Keratinocyte (primary cell): ENCODE data around the gene HERPUD1. TPM values are rescaled to one million over a fixed set of nuclear protein-coding genes. Genes with fewer than 3 reads are reported as not detected.
"Not testable (repeated sequence)": the region's sequence is repeated elsewhere in the genome, so short reads cannot be mapped to it uniquely, and the experiment has no call there.

Source experiments
- DNase-seq: peaks from one replicate; pipeline ENCODE4 v3.0.0-alpha.2; 2011; ENCODE audit warnings: low read depth, missing footprints, low spot score
- FAIRE-seq: peaks from 2 replicates; lab custom pipeline; 2011; peaks lifted over from hg19 to GRCh38; lab: Jason Lieb, UNC
- H2AFZ ChIP-seq: 2 replicates; pipeline ENCODE4 v1.6.0; 2012; ENCODE audit warnings: low read length, control low read depth, inconsistent platforms; ENCODE audit not compliant: control insufficient read depth
- H3K27ac ChIP-seq: 2 replicates; pipeline ENCODE4 v1.5.1; 2011; ENCODE audit warnings: low read length; ENCODE audit not compliant: control insufficient read depth, insufficient read depth
- H3K27me3 ChIP-seq: 3 replicates; pipeline ENCODE4 v1.6.0; 2011; ENCODE audit warnings: low read length; ENCODE audit not compliant: control insufficient read depth, insufficient read depth; ENCODE audit errors: extremely low read depth
- H3K36me3 ChIP-seq, 2 experiments: 2 replicates in 1 of 2; 3 replicates in 1 of 2; pipeline ENCODE4 v1.5.1; 2011; ENCODE audit warnings: low read length in 2 of 2, mild to moderate bottlenecking in 1 of 2; ENCODE audit not compliant: control insufficient read depth in 2 of 2, insufficient read depth in 2 of 2; ENCODE audit errors: extremely low read depth in 1 of 2
- H3K4me1 ChIP-seq: 3 replicates; pipeline ENCODE4 v1.5.1; 2011; ENCODE audit warnings: low read length; ENCODE audit not compliant: control insufficient read depth, insufficient read depth; ENCODE audit errors: extremely low read depth
- H3K4me2 ChIP-seq: 3 replicates; pipeline ENCODE4 v1.6.0; 2011; ENCODE audit warnings: low read depth, low read length; ENCODE audit not compliant: control insufficient read depth, insufficient read depth; ENCODE audit errors: extremely low read depth
- H3K4me3 ChIP-seq, 3 experiments: fragments of 200-600 bp in 1 of 3; sonication (generic) in 1 of 3; 2 replicates in 2 of 3; 3 replicates in 1 of 3; pipeline ENCODE4 v1.5.1; 2011 to 2016; ENCODE audit warnings: low read length in 3 of 3, mild to moderate bottlenecking in 3 of 3, control low read depth in 2 of 3, inconsistent platforms in 1 of 3, low read depth in 1 of 3, mixed read lengths in 1 of 3, mixed run types in 1 of 3, moderate library complexity in 1 of 3; ENCODE audit not compliant: control insufficient read depth in 2 of 3, insufficient read depth in 2 of 3; ENCODE audit errors: extremely low read depth in 1 of 3
- H3K79me2 ChIP-seq: 2 replicates; pipeline ENCODE4 v1.6.0; 2012; ENCODE audit warnings: low read length; ENCODE audit not compliant: control insufficient read depth, insufficient read depth
- H3K9ac ChIP-seq: 3 replicates; pipeline ENCODE4 v1.6.0; 2011; ENCODE audit warnings: low read length; ENCODE audit not compliant: control insufficient read depth, insufficient read depth; ENCODE audit errors: extremely low read depth
- H3K9me1 ChIP-seq: 3 replicates; pipeline ENCODE4 v1.6.0; 2011; ENCODE audit warnings: low read length; ENCODE audit not compliant: control insufficient read depth, insufficient read depth; ENCODE audit errors: extremely low read depth
- H3K9me3 ChIP-seq: 2 replicates; pipeline ENCODE4 v1.5.1; 2012; ENCODE audit warnings: low read depth, low read length; ENCODE audit not compliant: control insufficient read depth
- H4K20me1 ChIP-seq: 3 replicates; pipeline ENCODE4 v1.6.0; 2011; ENCODE audit warnings: low read length; ENCODE audit not compliant: control insufficient read depth, insufficient read depth; ENCODE audit errors: extremely low read depth
- EZH2 ChIP-seq: IDR thresholded peaks from one replicate; pipeline ENCODE4 v1.6.1; 2012; ENCODE audit warnings: inconsistent platforms, mild to moderate bottlenecking, low read length, moderate library complexity
- dilution Hi-C: fragments of 300-500 bp; cut with MboI; formaldehyde crosslinking; loops from one replicate; pipeline ENCODE4 v1.7.0; 2020; ENCODE audit warnings: low sequenced_read_pairs; ENCODE audit not compliant: extremely low pct_ligation_motif_present
- polyA plus RNA-seq, 5 experiments: library from polyadenylated mRNA; depleted of rRNA in 3 of 5; stranded (reverse) in 3 of 5; stranded (forward) in 1 of 5; unstranded in 1 of 5; fragments of >200 nt; gene quantifications; 1 replicate in 1 of 5; 2 replicates in 3 of 5; 3 replicates in 1 of 5; pipeline versions ENCODE4 v1.2.1 to v1.2.3, GENCODE V29; 2011 to 2012; ENCODE audit warnings: missing spikeins in 2 of 5, low read depth in 1 of 5, low replicate concordance in 1 of 5
- TF ChIP-seq, protein P1 (sequence below), 3 experiments: IDR thresholded peaks in 1 of 3; conservative IDR thresholded peaks in 1 of 3; optimal IDR thresholded peaks in 1 of 3; 2 replicates in 2 of 3; 3 replicates in 1 of 3; pipeline versions ENCODE3 to v1.5.1; 2011; ENCODE audit warnings: low read length in 3 of 3, mild to moderate bottlenecking in 3 of 3, moderate library complexity in 2 of 3, control low read depth in 1 of 3, inconsistent platforms in 1 of 3; ENCODE audit not compliant: insufficient read depth in 2 of 3; ENCODE audit errors: extremely low read depth in 1 of 3

Gene HERPUD1
- polyA plus RNA-seq, 1 donor (not counting 4 experiments of a cell fraction or from before 2014, with no cell fraction given) = 183 TPM

GRCh38 chr16:56973294-56973689 lies 41.4 kb downstream of the HERPUD1 start:
- no peak overlapping the region for H2AFZ ChIP-seq
- no peaks in the 10 kb centered on the region for H3K4me1 ChIP-seq
- no peaks in the 10 kb centered on the region for H4K20me1 ChIP-seq
- H3K4me3 ChIP-seq = no peak overlapping the region
- H3K27me3 ChIP-seq = peaks cover 20% of the 10 kb centered on the region
- no peak overlapping the region for H3K4me2 ChIP-seq
- no peak overlapping the region for H3K9ac ChIP-seq
- TF ChIP-seq, protein P1, sequence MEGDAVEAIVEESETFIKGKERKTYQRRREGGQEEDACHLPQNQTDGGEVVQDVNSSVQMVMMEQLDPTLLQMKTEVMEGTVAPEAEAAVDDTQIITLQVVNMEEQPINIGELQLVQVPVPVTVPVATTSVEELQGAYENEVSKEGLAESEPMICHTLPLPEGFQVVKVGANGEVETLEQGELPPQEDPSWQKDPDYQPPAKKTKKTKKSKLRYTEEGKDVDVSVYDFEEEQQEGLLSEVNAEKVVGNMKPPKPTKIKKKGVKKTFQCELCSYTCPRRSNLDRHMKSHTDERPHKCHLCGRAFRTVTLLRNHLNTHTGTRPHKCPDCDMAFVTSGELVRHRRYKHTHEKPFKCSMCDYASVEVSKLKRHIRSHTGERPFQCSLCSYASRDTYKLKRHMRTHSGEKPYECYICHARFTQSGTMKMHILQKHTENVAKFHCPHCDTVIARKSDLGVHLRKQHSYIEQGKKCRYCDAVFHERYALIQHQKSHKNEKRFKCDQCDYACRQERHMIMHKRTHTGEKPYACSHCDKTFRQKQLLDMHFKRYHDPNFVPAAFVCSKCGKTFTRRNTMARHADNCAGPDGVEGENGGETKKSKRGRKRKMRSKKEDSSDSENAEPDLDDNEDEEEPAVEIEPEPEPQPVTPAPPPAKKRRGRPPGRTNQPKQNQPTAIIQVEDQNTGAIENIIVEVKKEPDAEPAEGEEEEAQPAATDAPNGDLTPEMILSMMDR (optimal IDR thresholded peaks at IDR 0.05 in 1 of 3, IDR thresholded peaks at IDR 0.05 in 1 of 3, conservative IDR thresholded peaks at IDR 0.05 in 1 of 3; ENCODE audit: extremely low read depth in 1 of 3, insufficient read depth in 2 of 3, low read length in 3 of 3) = no peak
- no peak for TF ChIP-seq EZH2
- H3K9me1 ChIP-seq = no peaks in the 10 kb centered on the region
- H3K36me3 ChIP-seq = no peaks in the 10 kb centered on the region
- DNase-seq = no peak
- no peaks in the 10 kb centered on the region for H3K9me3 ChIP-seq
- no peak for FAIRE-seq
- H3K79me2 ChIP-seq = no peaks in the 10 kb centered on the region
- dilution Hi-C loops = no loop called here
- H3K27ac ChIP-seq = no peak overlapping the region

GRCh38 chr16:56973899-56974298 lies 42.0 kb downstream of the HERPUD1 start:
- H3K4me1 ChIP-seq, FAIRE-seq, H3K27ac ChIP-seq, H4K20me1 ChIP-seq, H2AFZ ChIP-seq, H3K4me2 ChIP-seq, DNase-seq, dilution Hi-C loops, H3K9ac ChIP-seq, H3K9me1 ChIP-seq, H3K9me3 ChIP-seq, H3K36me3 ChIP-seq, H3K4me3 ChIP-seq, H3K79me2 ChIP-seq: not testable (repeated sequence)
- peaks cover 20% of the 10 kb centered on the region for H3K27me3 ChIP-seq
